Inferior parietal cortex (tissue), 1 donor: ENCODE measurements around the gene FLNA.

Source experiments
- DNase-seq: peaks from one replicate; pipeline ENCODE4 v3.0.0-alpha.2; 2016; ENCODE audit errors: extremely low spot score

Gene FLNA

GRCh38 chrX:154334496-154334895, 39.9 kb downstream of the FLNA start:
- DNase-seq = no peak

- DNase-seq = no peak
Observed at GRCh38 chrX:154333837-154334271, 40.6 kb downstream of the FLNA start.

GRCh38 chrX:154333116-154333515, 41.3 kb downstream of the FLNA start:
- no peak for DNase-seq

GRCh38 chrX:154332561-154332960, 41.9 kb downstream of the FLNA start:
- DNase-seq = no peak

GRCh38 chrX:154329294-154329693, 45.1 kb downstream of the FLNA start:
- DNase-seq = no peak

- no peak for DNase-seq
Observed at GRCh38 chrX:154328646-154329045, 45.8 kb downstream of the FLNA start.

GRCh38 chrX:154327038-154327820, 47.2 kb downstream of the FLNA start:
- no peak for DNase-seq

- no peak for DNase-seq
Observed at GRCh38 chrX:154325541-154325940, 48.9 kb downstream of the FLNA start.

GRCh38 chrX:154323537-154323936, 50.9 kb downstream of the FLNA start:
- no peak for DNase-seq

- no peak for DNase-seq
Observed at GRCh38 chrX:154322890-154323289, 51.5 kb downstream of the FLNA start.

GRCh38 chrX:154321594-154321993, 52.8 kb downstream of the FLNA start:
- no peak for DNase-seq

- DNase-seq = no peak
Observed at GRCh38 chrX:154321152-154321551, 53.3 kb downstream of the FLNA start.

GRCh38 chrX:154320406-154320805, 54.0 kb downstream of the FLNA start:
- DNase-seq = no peak

- no peak for DNase-seq
Observed at GRCh38 chrX:154317391-154317995, 56.9 kb downstream of the FLNA start.

GRCh38 chrX:154315416-154315815, 59.0 kb downstream of the FLNA start:
- DNase-seq = no peak

GRCh38 chrX:154313147-154313546, 61.3 kb downstream of the FLNA start:
- DNase-seq = no peak

- DNase-seq = no peak
Observed at GRCh38 chrX:154312116-154312515, 62.3 kb downstream of the FLNA start.

GRCh38 chrX:154310616-154311536, 63.6 kb downstream of the FLNA start:
- no peak for DNase-seq

- no peak for DNase-seq
Observed at GRCh38 chrX:154309041-154309775, 65.2 kb downstream of the FLNA start.

GRCh38 chrX:154308108-154308946, 66.1 kb downstream of the FLNA start:
- peak; percentile 54 for DNase-seq

GRCh38 chrX:154307202-154307601, 67.2 kb downstream of the FLNA start:
- no peak for DNase-seq
